ENCODE results near the gene SVOP. TPM values are rescaled to one million over a fixed set of nuclear protein-coding genes. Genes with fewer than 3 reads are reported as not detected.
"Not testable (repeated sequence)": the region's sequence is repeated elsewhere in the genome, so short reads cannot be mapped to it uniquely, and the experiment has no call there.

The SVOP gene
- total RNA-seq, 2 donors from 2014 or later = 0.52 TPM; not detected in 1

DNA sequence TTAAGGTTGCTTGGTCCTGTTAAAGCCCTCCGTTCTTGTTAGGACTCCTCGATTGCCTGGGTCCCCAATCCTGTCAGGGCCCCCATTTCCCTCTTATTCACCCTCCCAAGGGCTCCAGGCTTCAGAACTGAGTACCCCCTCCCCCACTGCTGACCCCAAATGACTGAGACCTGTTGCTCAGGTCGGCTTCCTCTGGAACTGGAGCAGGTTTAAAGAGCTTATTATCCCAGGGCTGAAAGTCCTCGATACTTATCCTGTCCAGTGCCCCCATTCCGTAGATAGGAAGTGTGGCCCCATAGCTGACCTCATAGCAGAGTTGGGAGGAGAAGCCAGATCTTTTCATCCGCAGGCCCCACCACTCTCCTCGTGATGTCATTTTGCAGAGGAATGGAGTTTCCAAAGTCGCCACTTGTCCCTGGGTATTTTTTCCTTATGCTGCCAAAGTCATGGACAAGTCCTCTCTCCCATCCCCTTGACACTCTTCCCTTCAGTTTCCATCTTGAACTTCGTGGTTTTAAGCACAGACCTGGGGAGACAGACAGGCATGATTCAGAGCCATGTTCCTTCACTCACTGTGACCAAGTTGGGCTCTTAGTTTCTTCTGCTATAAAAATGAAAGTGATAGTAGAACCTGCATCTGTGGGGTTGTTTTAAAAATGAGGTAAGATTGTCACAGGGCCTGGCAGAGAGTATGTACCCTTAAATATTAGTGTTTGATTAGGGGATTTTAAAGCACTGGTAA lies 32.7 kb upstream of the SVOP start:
- Histone ChIP-seq H3K27ac (peak overlapping the region; percentile 17 to 92 (median 78)), H3K36me3 (replicated peaks in 1 of 2; ENCODE audit: insufficient read depth in 1 of 2, low read depth in 2 of 2) (peaks cover 0 to 1% of the 10 kb centered on the region in 2 donors), H3K4me3 (peak overlapping the region; percentile 58 to 99), H3K4me1 (peaks cover 21% of the 10 kb centered on the region), H3K27me3 (no peaks in the 10 kb centered on the region), H3K9me3 (no peaks in the 10 kb centered on the region)
- TF ChIP-seq POLR2A (IDR thresholded peaks at IDR 0.05) = peak in 1 of 3 donors; percentile 9
- TF ChIP-seq, protein P1, sequence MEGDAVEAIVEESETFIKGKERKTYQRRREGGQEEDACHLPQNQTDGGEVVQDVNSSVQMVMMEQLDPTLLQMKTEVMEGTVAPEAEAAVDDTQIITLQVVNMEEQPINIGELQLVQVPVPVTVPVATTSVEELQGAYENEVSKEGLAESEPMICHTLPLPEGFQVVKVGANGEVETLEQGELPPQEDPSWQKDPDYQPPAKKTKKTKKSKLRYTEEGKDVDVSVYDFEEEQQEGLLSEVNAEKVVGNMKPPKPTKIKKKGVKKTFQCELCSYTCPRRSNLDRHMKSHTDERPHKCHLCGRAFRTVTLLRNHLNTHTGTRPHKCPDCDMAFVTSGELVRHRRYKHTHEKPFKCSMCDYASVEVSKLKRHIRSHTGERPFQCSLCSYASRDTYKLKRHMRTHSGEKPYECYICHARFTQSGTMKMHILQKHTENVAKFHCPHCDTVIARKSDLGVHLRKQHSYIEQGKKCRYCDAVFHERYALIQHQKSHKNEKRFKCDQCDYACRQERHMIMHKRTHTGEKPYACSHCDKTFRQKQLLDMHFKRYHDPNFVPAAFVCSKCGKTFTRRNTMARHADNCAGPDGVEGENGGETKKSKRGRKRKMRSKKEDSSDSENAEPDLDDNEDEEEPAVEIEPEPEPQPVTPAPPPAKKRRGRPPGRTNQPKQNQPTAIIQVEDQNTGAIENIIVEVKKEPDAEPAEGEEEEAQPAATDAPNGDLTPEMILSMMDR (IDR thresholded peaks at IDR 0.05) = no peak
- 5 to 6% methylated on average over 9 of the region's 9 CpGs for WGBS, 2 donors
- ATAC-seq (no peak), DNase-seq (no peak)
- intact Hi-C loops (cut with DNase I) = no loop called here

DNA sequence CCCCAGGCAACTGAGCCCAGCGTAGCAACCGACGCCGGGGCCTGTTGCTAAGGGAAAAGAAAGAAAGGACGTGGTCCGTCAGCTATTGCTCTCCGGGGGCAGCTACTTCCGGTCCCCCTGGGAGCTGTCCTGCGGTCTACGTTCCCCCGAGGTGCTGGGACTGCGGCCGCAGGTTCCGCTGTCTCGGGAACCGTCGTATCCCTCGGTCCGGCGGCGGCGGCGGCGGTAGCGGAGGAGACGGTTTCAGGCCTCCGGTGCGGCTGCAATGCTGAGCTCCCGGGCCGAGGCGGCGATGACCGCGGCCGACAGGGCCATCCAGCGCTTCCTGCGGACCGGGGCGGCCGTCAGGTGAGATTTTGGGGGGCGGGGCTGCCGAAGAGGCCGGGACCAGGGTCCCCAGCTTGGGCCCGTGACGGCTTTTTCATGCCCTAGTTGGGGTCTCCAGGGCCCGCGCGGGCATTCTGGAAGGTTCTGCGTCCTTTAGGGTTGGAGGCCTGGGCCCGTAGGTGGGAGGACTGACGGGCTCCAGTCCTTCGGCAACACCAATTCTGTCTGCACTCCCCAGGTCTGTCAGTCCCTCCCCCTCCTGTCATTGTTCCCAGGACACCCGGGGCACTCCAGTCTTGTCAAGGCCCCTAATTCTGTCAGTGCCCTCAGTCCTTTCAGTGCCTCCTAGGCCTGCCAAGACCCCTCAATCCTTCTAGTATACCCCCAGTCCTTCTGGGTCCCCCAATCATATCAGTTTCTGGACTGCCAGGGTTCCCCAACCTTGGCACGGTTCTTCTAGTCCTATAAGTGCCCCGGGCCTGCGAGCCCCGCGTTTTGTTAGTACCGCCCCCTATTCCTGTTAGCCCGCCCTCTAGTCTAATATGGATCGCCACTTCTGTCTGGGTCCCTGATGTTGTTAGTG lies 31.8 kb upstream of the SVOP start, which contains the start of gene USP30:
USP30 (plus strand) TSS at position 163 of the 910 bp plus-strand sequence; CDS start at position 266, 103 bp downstream.
- no peaks in the 10 kb centered on the region for H3K9me3 ChIP-seq
- peak within 1 kb of the TSS; percentile 61 to 92 (median 78) for H3K27ac ChIP-seq
- no peaks in the 10 kb centered on the region for H3K27me3 ChIP-seq
- ATAC-seq (peak; percentile 98), DNase-seq (peak; percentile 87 to 89 (median 88))
- peak; percentile 13 to 62 (median 58) for TF ChIP-seq POLR2A (IDR thresholded peaks at IDR 0.05)
- TF ChIP-seq, protein P1 (IDR thresholded peaks at IDR 0.05) = peak in 1 of 7 experiments; percentile 12
- intact Hi-C loops (cut with DNase I) = no loop called here
- no peaks in the 10 kb centered on the region for H3K36me3 ChIP-seq (replicated peaks in 1 of 2; ENCODE audit: insufficient read depth in 1 of 2, low read depth in 2 of 2)
- H3K4me3 ChIP-seq = peak within 1 kb of the TSS; percentile 58 to 99
- peaks cover 21% of the 10 kb centered on the region for H3K4me1 ChIP-seq
- 0% methylated on average over 16 to 53 of the region's 61 CpGs for WGBS, 2 donors

DNA sequence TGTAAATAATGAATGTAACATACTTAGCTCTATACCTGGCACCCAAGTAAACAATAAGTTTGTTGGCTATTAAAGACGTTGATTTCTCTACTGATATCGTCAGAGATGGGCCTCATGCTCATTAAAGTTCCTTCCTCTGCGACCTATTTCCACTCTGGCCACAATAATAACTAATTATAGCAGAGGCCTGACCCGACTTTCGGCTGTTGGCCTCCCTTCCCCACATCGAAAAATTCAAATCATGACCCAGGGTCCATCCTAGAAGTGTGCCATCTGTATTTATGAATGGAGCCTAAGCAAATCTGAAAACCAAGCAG lies 31.2 kb upstream of the SVOP start:
- H3K4me3 ChIP-seq = peak overlapping the region; percentile 58 to 99
- H3K27ac ChIP-seq = peak overlapping the region in 3 of 4 donors; percentile 74 to 92 (median 83)
- DNase-seq = no peak
- H3K4me1 ChIP-seq = peaks cover 21% of the 10 kb centered on the region
- no peak for ATAC-seq
- no peaks in the 10 kb centered on the region for H3K36me3 ChIP-seq (replicated peaks in 1 of 2; ENCODE audit: insufficient read depth in 1 of 2, low read depth in 2 of 2)
- no peak for TF ChIP-seq POLR2A (IDR thresholded peaks at IDR 0.05)
- TF ChIP-seq, protein P1 (IDR thresholded peaks at IDR 0.05) = no peak
- no peaks in the 10 kb centered on the region for H3K27me3 ChIP-seq
- intact Hi-C loops (cut with DNase I) = no loop called here
- 12 to 13% methylated on average over 6 of the region's 6 CpGs for WGBS, 2 donors
- no peaks in the 10 kb centered on the region for H3K9me3 ChIP-seq

DNA sequence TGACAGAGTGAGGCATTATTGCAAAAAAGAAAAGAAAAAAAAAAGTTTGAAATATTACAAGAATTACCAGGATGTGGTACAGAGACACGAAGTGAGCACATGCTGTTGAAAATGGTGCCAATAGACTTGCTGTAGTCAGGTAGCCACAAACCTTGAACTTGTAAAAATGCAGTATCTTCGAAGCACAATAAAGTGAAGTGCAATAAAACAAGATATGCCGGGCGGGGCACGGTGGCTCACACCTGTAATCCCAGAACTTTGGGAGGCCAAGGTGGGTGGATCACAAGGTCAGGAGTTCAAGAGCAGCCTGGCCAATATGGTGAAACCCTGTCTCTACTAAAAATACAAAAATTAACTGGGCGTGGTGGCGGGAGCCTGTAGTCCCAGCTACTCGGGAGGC lies 28.9 kb upstream of the SVOP start:
- peaks cover 19% of the 10 kb centered on the region for H3K4me1 ChIP-seq
- H3K27ac ChIP-seq; ATAC-seq; H3K36me3 ChIP-seq (replicated peaks in 1 of 2; ENCODE audit: insufficient read depth in 1 of 2, low read depth in 2 of 2); intact Hi-C loops (cut with DNase I); H3K27me3 ChIP-seq; H3K4me3 ChIP-seq; DNase-seq; H3K9me3 ChIP-seq: not testable (repeated sequence)
- 68 to 72% methylated on average over 8 of the region's 8 CpGs for WGBS, 2 donors

DNA sequence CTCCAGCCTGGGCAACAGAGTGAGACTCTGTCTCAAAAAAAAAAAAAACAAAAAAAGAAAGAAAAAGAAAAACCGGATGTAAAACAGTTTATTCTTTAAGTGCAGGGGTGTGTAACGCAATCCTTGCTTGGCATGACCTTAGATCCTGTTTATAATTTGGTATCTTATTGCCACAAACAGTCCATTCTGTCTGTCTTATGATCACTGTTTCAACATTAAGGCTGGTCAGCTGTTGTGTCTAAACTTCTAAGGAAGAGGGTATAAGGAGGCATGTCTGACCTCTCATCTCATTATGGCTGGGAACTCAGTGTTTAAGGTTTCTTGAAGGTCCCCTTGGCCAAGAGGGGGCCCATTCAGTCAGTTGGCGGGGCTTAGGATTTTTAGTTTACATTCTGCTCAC lies 27.8 kb upstream of the SVOP start:
- H3K9me3 ChIP-seq; ATAC-seq; H3K4me3 ChIP-seq; H3K36me3 ChIP-seq (replicated peaks in 1 of 2; ENCODE audit: insufficient read depth in 1 of 2, low read depth in 2 of 2); intact Hi-C loops (cut with DNase I); DNase-seq; H3K4me1 ChIP-seq; H3K27ac ChIP-seq; H3K27me3 ChIP-seq: not testable (repeated sequence)
- WGBS, 2 donors = 56 to 69% methylated on average over 3 of the region's 3 CpGs

Measured in body of pancreas (tissue), 4 donors.